Activated CD8-positive, alpha-beta memory T cell treated with anti-CD3 and anti-CD28 coated beads for 4 hours (primary cell): Measurements from ENCODE around the gene DDHD1.
"Not testable (repeated sequence)": the region's sequence is repeated elsewhere in the genome, so short reads cannot be mapped to it uniquely, and the experiment has no call there.

Experiments
- DNase-seq, 2 donors: peaks; one replicate each; pipeline ENCODE4 v3.0.0-alpha.2; 2020; ENCODE audit warnings: low read depth in 2 of 2

The DDHD1 gene

GRCh38 chr14:53152184-53152886 is 788 bp downstream of the DDHD1 start:
- peak; percentile 34 to 56 for DNase-seq

- DNase-seq = peak; percentile 1 to 8
These were observed 1.5 kb downstream of the DDHD1 start for GRCh38 chr14:53151523-53152183.

GRCh38 chr14:53149668-53150316 is 3.3 kb downstream of the DDHD1 start:
- DNase-seq = no peak

GRCh38 chr14:53148671-53149070 is 4.5 kb downstream of the DDHD1 start:
- no peak for DNase-seq

- DNase-seq = no peak
These were observed 5.2 kb downstream of the DDHD1 start for GRCh38 chr14:53147893-53148292.

GRCh38 chr14:53147208-53147607 is 5.9 kb downstream of the DDHD1 start:
- no peak for DNase-seq

- no peak for DNase-seq
These were observed 6.4 kb downstream of the DDHD1 start for GRCh38 chr14:53146739-53147138.

GRCh38 chr14:53144244-53144643 is 8.9 kb downstream of the DDHD1 start:
- DNase-seq = no peak

GRCh38 chr14:53140585-53140984 is 12.5 kb downstream of the DDHD1 start:
- DNase-seq = no peak

GRCh38 chr14:53137568-53138203 is 15.4 kb downstream of the DDHD1 start:
- no peak for DNase-seq

- DNase-seq = not testable (repeated sequence)
These were observed 22.6 kb downstream of the DDHD1 start for GRCh38 chr14:53130491-53130890.

- no peak for DNase-seq
These were observed 24.7 kb downstream of the DDHD1 start for GRCh38 chr14:53128303-53129028.

GRCh38 chr14:53127832-53128231 is 25.3 kb downstream of the DDHD1 start:
- no peak for DNase-seq

GRCh38 chr14:53127151-53127550 is 26.0 kb downstream of the DDHD1 start:
- no peak for DNase-seq

GRCh38 chr14:53126731-53127130 is 26.4 kb downstream of the DDHD1 start:
- DNase-seq = no peak

GRCh38 chr14:53124786-53125185 is 28.3 kb downstream of the DDHD1 start:
- no peak for DNase-seq

- not testable (repeated sequence) for DNase-seq
These were observed 31.7 kb downstream of the DDHD1 start for GRCh38 chr14:53121419-53121818.

- not testable (repeated sequence) for DNase-seq
These were observed 35.6 kb downstream of the DDHD1 start for GRCh38 chr14:53117479-53117878.

- DNase-seq = no peak
These were observed 39.1 kb downstream of the DDHD1 start for GRCh38 chr14:53113989-53114388.

- no peak for DNase-seq
These were observed 43.0 kb downstream of the DDHD1 start for GRCh38 chr14:53110096-53110495.

- peak in 1 of 2 donors; percentile 17 for DNase-seq
These were observed 43.8 kb downstream of the DDHD1 start for GRCh38 chr14:53109105-53110041.
